HFF-Myc (cell line): ENCODE measurements around the gene BPHL.

Experiments used
- DNase-seq: peaks from one replicate; pipeline ENCODE4 v3.0.0-alpha.2; 2011; ENCODE audit warnings: low read depth; ENCODE audit errors: extremely low read depth
- H3K4me3 ChIP-seq: replicated peaks from 2 replicates; pipeline ENCODE4 v1.5.1; 2011; ENCODE audit warnings: low read depth, mild to moderate bottlenecking, control low read depth, low read length
- CTCF ChIP-seq: IDR thresholded peaks from 2 replicates; pipeline ENCODE4 v1.5.1; 2012; ENCODE audit warnings: mild to moderate bottlenecking, low read depth, low read length, control low read depth; ENCODE audit errors: missing control alignments

Gene BPHL

GRCh38 chr6:3088968-3089367, 29.5 kb upstream of the BPHL start:
- no peak for TF ChIP-seq CTCF
- no peak overlapping the region for H3K4me3 ChIP-seq
- no peak for DNase-seq

- no peak for TF ChIP-seq CTCF
- DNase-seq: no peak
- no peak overlapping the region for H3K4me3 ChIP-seq
Observed at GRCh38 chr6:3090013-3090412, 28.5 kb upstream of the BPHL start.

- H3K4me3 ChIP-seq: no peak overlapping the region
- TF ChIP-seq CTCF: no peak
- no peak for DNase-seq
Observed at GRCh38 chr6:3094815-3095214, 23.7 kb upstream of the BPHL start.

GRCh38 chr6:3102875-3103274, 15.6 kb upstream of the BPHL start:
- no peak for TF ChIP-seq CTCF

GRCh38 chr6:3108746-3109414, 9.6 kb upstream of the BPHL start:
- DNase-seq: no peak
- no peak for TF ChIP-seq CTCF
- H3K4me3 ChIP-seq: no peak overlapping the region

More at GRCh38 chr6:3102875-3103274, 15.6 kb upstream of the BPHL start:
- H3K4me3 ChIP-seq: no peak overlapping the region
- DNase-seq: no peak

- H3K4me3 ChIP-seq: no peak overlapping the region
- no peak for TF ChIP-seq CTCF
- DNase-seq: no peak
Observed at GRCh38 chr6:3109761-3110160, 8.8 kb upstream of the BPHL start.

GRCh38 chr6:3114377-3114776, 4.1 kb upstream of the BPHL start:
- DNase-seq: no peak
- no peak overlapping the region for H3K4me3 ChIP-seq
- TF ChIP-seq CTCF: no peak
